ENCODE measurements around the gene ALMS1.

DNA sequence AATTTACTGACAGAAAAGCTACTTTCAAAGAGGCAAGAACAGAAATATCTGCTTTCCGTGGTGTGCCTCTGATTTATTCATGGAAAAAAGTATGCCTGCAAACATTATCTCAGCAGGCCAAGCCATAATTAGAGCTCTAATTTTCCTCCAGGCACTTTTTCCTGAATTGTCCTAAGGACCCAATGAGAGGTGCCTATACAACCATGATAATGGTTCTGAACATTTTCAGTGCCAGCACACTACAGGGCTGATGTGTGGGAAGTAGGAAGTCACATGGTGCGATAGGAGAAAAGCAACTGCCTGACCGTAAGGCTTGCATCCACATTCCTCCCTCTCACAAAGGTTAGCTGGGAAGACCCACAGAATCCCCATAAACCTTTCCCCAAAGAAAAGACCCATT is 46.4 kb upstream of the ALMS1 start:
- TF ChIP-seq, protein P1, sequence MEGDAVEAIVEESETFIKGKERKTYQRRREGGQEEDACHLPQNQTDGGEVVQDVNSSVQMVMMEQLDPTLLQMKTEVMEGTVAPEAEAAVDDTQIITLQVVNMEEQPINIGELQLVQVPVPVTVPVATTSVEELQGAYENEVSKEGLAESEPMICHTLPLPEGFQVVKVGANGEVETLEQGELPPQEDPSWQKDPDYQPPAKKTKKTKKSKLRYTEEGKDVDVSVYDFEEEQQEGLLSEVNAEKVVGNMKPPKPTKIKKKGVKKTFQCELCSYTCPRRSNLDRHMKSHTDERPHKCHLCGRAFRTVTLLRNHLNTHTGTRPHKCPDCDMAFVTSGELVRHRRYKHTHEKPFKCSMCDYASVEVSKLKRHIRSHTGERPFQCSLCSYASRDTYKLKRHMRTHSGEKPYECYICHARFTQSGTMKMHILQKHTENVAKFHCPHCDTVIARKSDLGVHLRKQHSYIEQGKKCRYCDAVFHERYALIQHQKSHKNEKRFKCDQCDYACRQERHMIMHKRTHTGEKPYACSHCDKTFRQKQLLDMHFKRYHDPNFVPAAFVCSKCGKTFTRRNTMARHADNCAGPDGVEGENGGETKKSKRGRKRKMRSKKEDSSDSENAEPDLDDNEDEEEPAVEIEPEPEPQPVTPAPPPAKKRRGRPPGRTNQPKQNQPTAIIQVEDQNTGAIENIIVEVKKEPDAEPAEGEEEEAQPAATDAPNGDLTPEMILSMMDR (IDR thresholded peaks at IDR 0.05), result no peak
- TF ChIP-seq POLR2AphosphoS5 (IDR thresholded peaks at IDR 0.05), result no peak
- TF ChIP-seq EP300 (IDR thresholded peaks at IDR 0.05), result no peak
